NCI-H2107 treated with DMSO at 0.1 percent for 48 hours (cell line): Measurements from ENCODE around the gene CCL8.
"Not testable (repeated sequence)": the region's sequence is repeated elsewhere in the genome, so short reads cannot be mapped to it uniquely, and the experiment has no call there.

Experiments
- DNase-seq: peaks from one replicate; lab custom pipeline; 2025; ENCODE audit not compliant: unreplicated experiment; lab: John Stamatoyannopoulos, UW

Gene CCL8

GRCh38 chr17:34313164-34313563, 6.1 kb upstream of the CCL8 start:
- no peak for DNase-seq

- no peak for DNase-seq
These were observed 5.0 kb upstream of the CCL8 start for GRCh38 chr17:34314279-34314678.

GRCh38 chr17:34318474-34318873, 761 bp upstream of the CCL8 start:
- DNase-seq = no peak

GRCh38 chr17:34321964-34322363, 2.7 kb downstream of the CCL8 start:
- DNase-seq = no peak

- DNase-seq = not testable (repeated sequence)
These were observed 8.3 kb downstream of the CCL8 start for GRCh38 chr17:34327580-34327979.

- no peak for DNase-seq
These were observed 18.5 kb downstream of the CCL8 start for GRCh38 chr17:34337701-34338100.

GRCh38 chr17:34339138-34339770, 20.0 kb downstream of the CCL8 start:
- no peak for DNase-seq

- no peak for DNase-seq
These were observed 22.7 kb downstream of the CCL8 start for GRCh38 chr17:34341916-34342315.

- DNase-seq = no peak
These were observed 27.8 kb downstream of the CCL8 start for GRCh38 chr17:34347063-34347462.

GRCh38 chr17:34349751-34350150, 30.5 kb downstream of the CCL8 start:
- DNase-seq = no peak

- DNase-seq = no peak
These were observed 31.9 kb downstream of the CCL8 start for GRCh38 chr17:34351096-34351495.

GRCh38 chr17:34352191-34352590, 33.0 kb downstream of the CCL8 start:
- no peak for DNase-seq

- no peak for DNase-seq
These were observed 35.4 kb downstream of the CCL8 start for GRCh38 chr17:34354637-34355036.

GRCh38 chr17:34356194-34356593, 37.0 kb downstream of the CCL8 start, which contains the start of gene CCL13:
Gene CCL13, plus strand, starts transcription at chr17:34356480. Its CDS starts 47 bp downstream, at chr17:34356527.
- no peak for DNase-seq

- peak; percentile 32 for DNase-seq
These were observed 38.2 kb downstream of the CCL8 start for GRCh38 chr17:34357398-34357797.

- no peak for DNase-seq
These were observed 39.4 kb downstream of the CCL8 start for GRCh38 chr17:34358631-34359030.

- DNase-seq = no peak
These were observed 41.5 kb downstream of the CCL8 start for GRCh38 chr17:34360601-34361270.

- peak; percentile 99 for DNase-seq
These were observed 42.3 kb downstream of the CCL8 start for GRCh38 chr17:34361478-34362061.

GRCh38 chr17:34363183-34363661, 44.0 kb downstream of the CCL8 start, which contains the start of gene CCL1:
Gene CCL1, minus strand, starts transcription at chr17:34363233. Its CDS starts 72 bp downstream, at chr17:34363161.
- DNase-seq = no peak

- peak; percentile 53 for DNase-seq
These were observed 45.5 kb downstream of the CCL8 start for GRCh38 chr17:34364751-34365150.

GRCh38 chr17:34365340-34365739, 46.1 kb downstream of the CCL8 start:
- DNase-seq = peak; percentile 58

- DNase-seq = no peak
These were observed 46.8 kb downstream of the CCL8 start for GRCh38 chr17:34366010-34366409.
